Heart left ventricle (tissue), 16 donors: ENCODE results near the gene SCIMP. TPM values are rescaled to one million over a fixed set of nuclear protein-coding genes. Genes with fewer than 3 reads are reported as not detected.

ENCODE experiments used
- ATAC-seq, 4 donors: fragments of 200-7000 bp; cut with Tn5 transposase; one replicate each; pipeline ENCODE4 v1.9.1; 2020 to 2022; ENCODE audit warnings: moderate library complexity in 4 of 4, mild to moderate bottlenecking in 3 of 4, moderate number of reproducible peaks in 1 of 4
- DNase-seq, 5 donors: peaks; one replicate each; pipeline ENCODE4 v3.0.0-alpha.2; 2020
- H3K27ac ChIP-seq, 12 donors: fragments of 200-600 bp; sonication (generic) in 4 of 12; one replicate each; pipeline versions ENCODE4 v1.5.0 to v1.8.0; 2016 to 2022; ENCODE audit warnings: mild to moderate bottlenecking in 2 of 12
- H3K27me3 ChIP-seq, 9 donors: fragments of 200-600 bp; sonication (generic) in 2 of 9; one replicate each; pipeline versions ENCODE4 v1.5.1 to v1.8.0; 2016 to 2022; ENCODE audit warnings: mild to moderate bottlenecking in 3 of 9
- H3K36me3 ChIP-seq, 9 donors: fragments of 200-600 bp; sonication (generic) in 2 of 9; one replicate each; pipeline versions ENCODE4 v1.5.0 to v1.8.0; 2018 to 2022; ENCODE audit warnings: mild to moderate bottlenecking in 2 of 9
- H3K4me1 ChIP-seq, 12 donors: fragments of 200-600 bp; sonication (generic) in 4 of 12; one replicate each; pipeline versions ENCODE4 v1.5.0 to v1.8.0; 2016 to 2022; ENCODE audit warnings: mild to moderate bottlenecking in 3 of 12
- H3K4me3 ChIP-seq, 12 donors: fragments of 200-600 bp; sonication (generic) in 4 of 12; one replicate each; pipeline versions ENCODE4 v1.5.0 to v1.8.0; 2017 to 2022; ENCODE audit warnings: mild to moderate bottlenecking in 9 of 12, moderate library complexity in 4 of 12
- H3K9me3 ChIP-seq, 12 donors: fragments of 200-600 bp; sonication (generic) in 4 of 12; one replicate each; pipeline versions ENCODE4 v1.5.0 to v1.8.0; 2016 to 2022; ENCODE audit warnings: mild to moderate bottlenecking in 1 of 12
- CTCF ChIP-seq, 12 donors: fragments of 200-600 bp; sonication (generic) in 4 of 12; IDR thresholded peaks; one replicate each; pipeline versions ENCODE4 v1.5.0 to v1.8.0; 2018 to 2022; ENCODE audit warnings: antibody characterized with exemption in 12 of 12, mild to moderate bottlenecking in 5 of 12
- POLR2A ChIP-seq, 2 donors: fragments of 450-650 bp; IDR thresholded peaks; one replicate each; pipeline ENCODE4 v1.6.1; 2017; ENCODE audit warnings: antibody characterized with exemption in 2 of 2, mild to moderate bottlenecking in 2 of 2, moderate library complexity in 2 of 2
- WGBS, 4 donors: extraction: QIAGEN DNeasy Blood & Tissue Kit in 2 of 4; methylation state at CpG; one replicate each; pipeline versions ENCODE4 v1.1.5 to v1.1.7; 2013 to 2018; 5-methylcytosine and 5-hydroxymethylcytosine counted together
- intact Hi-C, 10 donors: fragments of 100-400 bp; cut with DNase I; formaldehyde crosslinking; loops; one replicate each; pipeline versions ENCODE4 v1.11.1 to v1.14.2; 2022
- polyA plus RNA-seq, 2 donors: library from polyadenylated mRNA; stranded (reverse); fragments of 200-250 nt; gene quantifications; one replicate each; pipeline ENCODE4 v1.2.3, GENCODE V29; 2013
- total RNA-seq, 9 donors: library from RNA; depleted of rRNA in 2 of 9; stranded (reverse); fragments of >200 nt in 2 of 9; fragmentation: NEBNext Ultra II Directional in 3 of 9; extraction: Animal tissue kit (Norgen Biotek cat#: 25700) in 3 of 9; gene quantifications; one replicate each; pipeline versions ENCODE4 v1.1.0 to v1.2.4, GENCODE V29; 2016 to 2023
- donor health status: ischemic (EF 13 %, LVEDD 7.1; RV severe dilation, severe dysfunction).
- donor health status: healthy with polysubstance abuse.
- donor health status: DM: no; HTN: yes; CAD: no.
- donor health status: DM: no; HTN: no; CAD: no.
- donor health status: ischemic (EF 25% LVEDD 6.9; RV normal size, moderate dysfunction).
- donor health status: ischemic (EF 25% LVEDD 5.7; RV mildly dilated, moderate dysfunction).
- donor health status: healthy.
- donor health status: DM: yes; HTN: yes; CAD: no.
- donor health status: ischemic (EF 35%, LVEDD 5.7; RV mildly dilated, moderate dysfunction).
- donor health status: nonischemic (EF 11% LVEDD 7.7; RV severe dilation, severe dysfunction).
- donor health status: DM: yes; HTN: yes; CAD: no.
- donor health status: PGD.
- donor health status: ischemic (EF 29% LVEDD 5.4; RV normal size, mild dysfunction).
- donor health status: nonischemic (EF 23%, LVEDD 6.1; RV moderate dilation, normal function).

The SCIMP gene
- total and polyA plus RNA-seq, 11 donors, result 0.11 to 17.2 (median 0.72) TPM

- Histone ChIP-seq H3K4me1 (peaks cover 0 to 40% (median 31%) of the 10 kb centered on the region in 12 donors), H3K9me3 (no peaks in the 10 kb centered on the region), H3K36me3 (peaks cover 0 to 3% (median 0%) of the 10 kb centered on the region in 9 donors), H3K27me3 (no peaks in the 10 kb centered on the region), H3K27ac (peak within 1 kb of the TSS; percentile 87 to 97 (median 93)), H3K4me3 (peak within 1 kb of the TSS; percentile 63 to 99 (median 83))
- DNase-seq, result peak; percentile 94 to 98 (median 95)
- peak; percentile 85 to 95 (median 94) for ATAC-seq
- intact Hi-C loops, result loop anchor here in 1 of 10 donors (10.0 kb wide), 1 partner anchor 87 kb away; the partner anchor contains the start of gene ZNF594
- 1 to 2% (median 2%) methylated on average over 36 to 98 of the region's 98 CpGs for WGBS, 4 donors
- TF ChIP-seq POLR2A (IDR thresholded peaks at IDR 0.05), result peak; percentile 38 to 91
- TF ChIP-seq CTCF (IDR thresholded peaks at IDR 0.05), result peak in 3 of 12 donors; percentile 12 to 31 (median 30)
These were observed 47.4 kb upstream of the SCIMP start, which contains the start of gene RABEP1 for GRCh38 chr17:5281814-5282641. RABEP1 (plus strand) TSS chr17:5282284; CDS start chr17:5282487, 203 bp downstream.

GRCh38 chr17:5272322-5272721 is 37.7 kb upstream of the SCIMP start:
- Histone ChIP-seq H3K27ac (no peak overlapping the region), H3K36me3 (no peaks in the 10 kb centered on the region), H3K4me3 (no peak overlapping the region), H3K4me1 (no peaks in the 10 kb centered on the region), H3K27me3 (no peaks in the 10 kb centered on the region), H3K9me3 (no peaks in the 10 kb centered on the region)
- DNase-seq (no peak), ATAC-seq (no peak)
- TF ChIP-seq POLR2A (IDR thresholded peaks at IDR 0.05), result no peak
- TF ChIP-seq CTCF (IDR thresholded peaks at IDR 0.05), result no peak
- intact Hi-C loops, result no loop called here
- 85 to 91% (median 87%) methylated on average over 6 of the region's 6 CpGs for WGBS, 4 donors

GRCh38 chr17:5269241-5269960 is 34.7 kb upstream of the SCIMP start:
- H3K27me3 ChIP-seq, result no peaks in the 10 kb centered on the region
- TF ChIP-seq POLR2A (IDR thresholded peaks at IDR 0.05) (no peak), CTCF (IDR thresholded peaks at IDR 0.05) (no peak)
- no peaks in the 10 kb centered on the region for H3K9me3 ChIP-seq
- H3K4me3 ChIP-seq, result no peak overlapping the region
- 77 to 86% (median 82%) methylated on average over 4 of the region's 4 CpGs for WGBS, 4 donors
- H3K36me3 ChIP-seq, result no peaks in the 10 kb centered on the region
- intact Hi-C loops, result no loop called here
- ATAC-seq (no peak), DNase-seq (no peak)
- H3K4me1 ChIP-seq, result no peaks in the 10 kb centered on the region
- H3K27ac ChIP-seq, result no peak overlapping the region

GRCh38 chr17:5264893-5265292 is 30.2 kb upstream of the SCIMP start:
- no peaks in the 10 kb centered on the region for H3K9me3 ChIP-seq
- ATAC-seq, result no peak
- 74 to 88% (median 81%) methylated on average over 3 of the region's 3 CpGs for WGBS, 4 donors
- H3K36me3 ChIP-seq, result no peaks in the 10 kb centered on the region
- no peaks in the 10 kb centered on the region for H3K4me1 ChIP-seq
- H3K27me3 ChIP-seq, result no peaks in the 10 kb centered on the region
- DNase-seq, result no peak
- intact Hi-C loops, result no loop called here
- no peak for TF ChIP-seq CTCF (IDR thresholded peaks at IDR 0.05)
- no peak overlapping the region for H3K4me3 ChIP-seq
- H3K27ac ChIP-seq, result no peak overlapping the region
